ENCODE data around the gene ACVRL1.
A peak's percentile ranks its signal among the peaks of the same experiment; 100 is the strongest.

The ACVRL1 gene

GRCh38 chr12:51932218-51933076, 25.1 kb downstream of the ACVRL1 start:
- ATAC-seq, result peak; percentile 38; the same call in 1 of the 3 replicates
- TF ChIP-seq TCF4 (CRISPR knock-in tag; IDR thresholded peaks at IDR 0.05; ENCODE audit: borderline replicate concordance) (no peak; the same call in 1 of the 2 replicates), TSHZ2 (CRISPR knock-in tag; IDR thresholded peaks at IDR 0.05) (no peak), ESRRG (CRISPR knock-in tag; IDR thresholded peaks at IDR 0.05) (no peak), TOX (CRISPR knock-in tag; IDR thresholded peaks at IDR 0.05; ENCODE audit: borderline replicate concordance) (no peak), ZNF8 (CRISPR knock-in tag; IDR thresholded peaks at IDR 0.05) (no peak), RARB (CRISPR knock-in tag; IDR thresholded peaks at IDR 0.05) (no peak), ISL1 (CRISPR knock-in tag; IDR thresholded peaks at IDR 0.05) (peak; percentile 30; the same call in 1 of the 2 replicates)

- TF ChIP-seq ISL1 (CRISPR knock-in tag; IDR thresholded peaks at IDR 0.05) (no peak), ZNF8 (CRISPR knock-in tag; IDR thresholded peaks at IDR 0.05) (no peak), CSRNP3 (CRISPR knock-in tag; IDR thresholded peaks at IDR 0.05) (no peak), ESRRG (CRISPR knock-in tag; IDR thresholded peaks at IDR 0.05) (no peak), ZNF70 (CRISPR knock-in tag; IDR thresholded peaks at IDR 0.05) (no peak), PATZ1 (CRISPR knock-in tag; IDR thresholded peaks at IDR 0.05; ENCODE audit: borderline replicate concordance) (no peak), TOX (CRISPR knock-in tag; IDR thresholded peaks at IDR 0.05; ENCODE audit: borderline replicate concordance) (no peak), CSDC2 (CRISPR knock-in tag; IDR thresholded peaks at IDR 0.05) (no peak), OSR1 (CRISPR knock-in tag; IDR thresholded peaks at IDR 0.05) (no peak)
- ATAC-seq, result no peak
Measured at GRCh38 chr12:51934080-51934479, 26.8 kb downstream of the ACVRL1 start.

GRCh38 chr12:51937926-51938325, 30.6 kb downstream of the ACVRL1 start:
- no peak for TF ChIP-seq TOX (CRISPR knock-in tag; IDR thresholded peaks at IDR 0.05; ENCODE audit: borderline replicate concordance)
- no peak for TF ChIP-seq ZNF70 (CRISPR knock-in tag; IDR thresholded peaks at IDR 0.05)
- no peak for TF ChIP-seq ARNTL (CRISPR knock-in tag; IDR thresholded peaks at IDR 0.05; ENCODE audit: borderline replicate concordance, low read depth)
- TF ChIP-seq POU6F1 (CRISPR knock-in tag; IDR thresholded peaks at IDR 0.05; ENCODE audit: borderline replicate concordance, low read depth), result no peak
- no peak for TF ChIP-seq ESRRG (CRISPR knock-in tag; IDR thresholded peaks at IDR 0.05)
- no peak for TF ChIP-seq ZFP30 (CRISPR knock-in tag; IDR thresholded peaks at IDR 0.05)
- TF ChIP-seq ZNF8 (CRISPR knock-in tag; IDR thresholded peaks at IDR 0.05), result no peak
- no peak for TF ChIP-seq ZC3H10 (CRISPR knock-in tag; IDR thresholded peaks at IDR 0.05)
- TF ChIP-seq TCF4 (CRISPR knock-in tag; IDR thresholded peaks at IDR 0.05; ENCODE audit: borderline replicate concordance), result no peak
- no peak for TF ChIP-seq CSRNP3 (CRISPR knock-in tag; IDR thresholded peaks at IDR 0.05)
- TF ChIP-seq CSDC2 (CRISPR knock-in tag; IDR thresholded peaks at IDR 0.05), result no peak
- TF ChIP-seq PATZ1 (CRISPR knock-in tag; IDR thresholded peaks at IDR 0.05; ENCODE audit: borderline replicate concordance), result no peak
- no peak for TF ChIP-seq TSHZ2 (CRISPR knock-in tag; IDR thresholded peaks at IDR 0.05)
- TF ChIP-seq SNAI2 (CRISPR knock-in tag; IDR thresholded peaks at IDR 0.05), result no peak
- no peak for TF ChIP-seq PPARA (CRISPR knock-in tag; IDR thresholded peaks at IDR 0.05; ENCODE audit: borderline replicate concordance)
- TF ChIP-seq RARB (CRISPR knock-in tag; IDR thresholded peaks at IDR 0.05), result no peak
- no peak for ATAC-seq
